Esophagus squamous epithelium (tissue), 4 donors: ENCODE measurements around the gene PRKAG1.

Experiments used
- POLR2A ChIP-seq, 4 donors: fragments of 450-650 bp; IDR thresholded peaks; one replicate each; pipeline ENCODE4 v1.6.1; 2017; ENCODE audit warnings: antibody characterized with exemption in 4 of 4, mild to moderate bottlenecking in 4 of 4, moderate library complexity in 3 of 4
- TF ChIP-seq, protein P1 (sequence below), 6 experiments: fragments of 450-650 bp in 4 of 6; fragments of 200-600 bp in 2 of 6; sonication (generic) in 2 of 6; IDR thresholded peaks; one replicate each; pipeline ENCODE4 v1.5.1; 2016 to 2019; ENCODE audit warnings: antibody characterized with exemption in 6 of 6, mild to moderate bottlenecking in 4 of 6, moderate library complexity in 4 of 6

DNA sequence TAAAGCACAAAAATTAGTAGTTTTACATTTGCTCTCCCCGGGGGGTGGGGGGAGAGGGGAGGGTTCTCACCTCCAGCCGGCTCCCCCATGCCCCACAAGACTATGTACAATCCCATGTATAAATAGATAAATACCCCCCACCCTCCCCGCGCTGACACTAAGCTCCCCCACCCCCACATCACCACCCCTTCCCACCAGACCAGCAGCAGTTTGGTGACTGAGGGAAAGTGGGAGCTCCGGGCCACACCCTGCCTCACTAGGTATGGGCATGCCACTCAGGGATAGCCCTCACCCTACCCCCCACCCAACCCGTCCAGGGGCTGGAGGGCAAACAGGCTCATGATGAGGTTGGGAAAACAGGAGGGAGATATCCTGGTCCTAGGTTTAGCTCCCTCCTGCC lies 1.9 kb upstream of the PRKAG1 start:
- TF ChIP-seq, protein P1, sequence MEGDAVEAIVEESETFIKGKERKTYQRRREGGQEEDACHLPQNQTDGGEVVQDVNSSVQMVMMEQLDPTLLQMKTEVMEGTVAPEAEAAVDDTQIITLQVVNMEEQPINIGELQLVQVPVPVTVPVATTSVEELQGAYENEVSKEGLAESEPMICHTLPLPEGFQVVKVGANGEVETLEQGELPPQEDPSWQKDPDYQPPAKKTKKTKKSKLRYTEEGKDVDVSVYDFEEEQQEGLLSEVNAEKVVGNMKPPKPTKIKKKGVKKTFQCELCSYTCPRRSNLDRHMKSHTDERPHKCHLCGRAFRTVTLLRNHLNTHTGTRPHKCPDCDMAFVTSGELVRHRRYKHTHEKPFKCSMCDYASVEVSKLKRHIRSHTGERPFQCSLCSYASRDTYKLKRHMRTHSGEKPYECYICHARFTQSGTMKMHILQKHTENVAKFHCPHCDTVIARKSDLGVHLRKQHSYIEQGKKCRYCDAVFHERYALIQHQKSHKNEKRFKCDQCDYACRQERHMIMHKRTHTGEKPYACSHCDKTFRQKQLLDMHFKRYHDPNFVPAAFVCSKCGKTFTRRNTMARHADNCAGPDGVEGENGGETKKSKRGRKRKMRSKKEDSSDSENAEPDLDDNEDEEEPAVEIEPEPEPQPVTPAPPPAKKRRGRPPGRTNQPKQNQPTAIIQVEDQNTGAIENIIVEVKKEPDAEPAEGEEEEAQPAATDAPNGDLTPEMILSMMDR (IDR thresholded peaks at IDR 0.05) = no peak
- no peak for TF ChIP-seq POLR2A (IDR thresholded peaks at IDR 0.05)
